Spleen (tissue), 7 donors: Measurements from ENCODE around the gene ZNF217.

Experiments
- CTCF ChIP-seq, 11 experiments: fragments of 200-600 bp in 7 of 11; fragments of 450-650 bp in 4 of 11; sonication (generic) in 4 of 11; IDR thresholded peaks in 8 of 11; conservative IDR thresholded peaks in 3 of 11; 1 replicate in 7 of 11; 2 replicates in 4 of 11; pipeline versions ENCODE4 v1.4.0 to v1.8.0; 2016 to 2021; ENCODE audit warnings: antibody characterized with exemption in 11 of 11, inconsistent platforms in 4 of 11, mild to moderate bottlenecking in 1 of 11
- POLR2A ChIP-seq, 3 donors: fragments of 450-650 bp; IDR thresholded peaks; one replicate each; pipeline ENCODE4 v1.5.1; 2017; ENCODE audit warnings: antibody characterized with exemption in 3 of 3, mild to moderate bottlenecking in 1 of 3
- POLR2AphosphoS5 ChIP-seq, 3 donors: sonication (generic); formaldehyde crosslinking; IDR thresholded peaks; one replicate each; pipeline ENCODE4 v1.5.1; 2017; ENCODE audit warnings: antibody characterized with exemption in 3 of 3
- donor health status: DM: no; HTN: no; CAD: no; lungs with moderate emphysema.
- donor health status: DM: no; HTN: no; CAD: no.
- donor health status: DM: no; HTN: no; CAD: no.

- TF ChIP-seq CTCF (IDR thresholded peaks at IDR 0.05 in 8 of 11, conservative IDR thresholded peaks at IDR 0.05 in 3 of 11): no peak
- no peak for TF ChIP-seq POLR2A (IDR thresholded peaks at IDR 0.05)
- no peak for TF ChIP-seq POLR2AphosphoS5 (IDR thresholded peaks at IDR 0.05)
Observed at GRCh38 chr20:53555816-53556215, 37.8 kb downstream of the ZNF217 start.
